ENCODE data around the gene APOL3. TPM values are rescaled to one million over a fixed set of nuclear protein-coding genes. Genes with fewer than 3 reads are reported as not detected.
"Not testable (repeated sequence)": the region's sequence is repeated elsewhere in the genome, so short reads cannot be mapped to it uniquely, and the experiment has no call there.

Gene APOL3
- total RNA-seq, 1 donor from 2014 or later, result 31.7 TPM

DNA sequence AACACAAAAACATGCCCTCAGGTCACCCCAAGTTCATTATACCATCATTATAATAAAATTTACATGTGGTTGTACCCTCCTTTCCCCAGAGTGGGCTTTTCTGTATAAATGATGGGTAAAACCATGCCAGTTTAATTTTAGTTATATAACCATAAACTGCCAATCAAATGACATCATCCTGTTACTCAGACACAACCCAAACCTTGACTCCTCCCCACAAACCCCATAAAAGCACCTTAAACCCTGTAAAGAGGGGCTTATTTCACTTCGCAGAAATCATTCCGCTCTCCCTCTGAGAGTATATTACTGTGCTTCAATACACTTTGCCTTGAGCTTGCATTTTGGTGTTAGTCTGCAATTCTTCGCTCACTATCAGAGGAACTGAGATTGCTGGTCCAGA, 5.5 kb upstream of the APOL3 start:
- DNase-seq (ENCODE audit: missing footprints), result no peak
- intact Hi-C loops (cut with DNase I), result no loop called here
- no peak for ATAC-seq

DNA sequence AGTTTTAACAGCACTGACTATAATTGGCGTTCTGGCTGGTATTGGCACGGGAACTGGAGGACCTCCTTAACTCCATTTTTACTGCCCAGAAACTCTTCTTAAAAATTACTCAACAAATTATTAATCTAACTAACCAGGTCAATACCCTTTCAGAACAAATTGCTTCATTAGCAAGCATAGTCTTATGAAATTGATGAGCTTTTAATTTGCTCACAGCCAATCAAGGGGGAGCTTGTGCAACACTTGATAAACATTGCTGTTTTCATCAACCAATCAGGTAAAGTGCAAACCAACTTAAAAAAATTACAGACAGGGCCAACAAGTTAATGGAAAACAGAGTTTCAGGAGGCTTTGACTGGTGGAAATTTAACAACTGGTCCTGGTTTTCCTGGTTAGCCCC, 4.6 kb upstream of the APOL3 start:
- intact Hi-C loops (cut with DNase I), result no loop called here
- ATAC-seq (no peak), DNase-seq (ENCODE audit: missing footprints) (no peak)

DNA sequence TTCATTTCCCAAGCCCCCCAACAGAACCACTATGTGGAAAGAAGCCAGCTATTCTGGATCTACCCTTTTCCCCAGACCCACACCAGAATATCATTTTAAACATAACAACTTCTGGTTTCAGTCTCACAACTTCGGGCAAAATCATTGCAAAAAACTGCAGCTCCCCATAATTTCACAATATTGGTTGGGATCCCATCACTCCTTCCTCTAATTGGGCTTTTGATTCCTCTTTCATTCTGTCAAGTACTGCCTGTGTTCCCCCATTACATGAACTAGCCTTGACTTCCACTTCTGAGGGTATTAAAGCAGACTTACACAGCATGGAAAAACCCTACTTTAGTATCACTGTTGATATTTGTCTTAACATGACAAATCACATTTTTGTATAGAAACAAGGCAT, 4.1 kb upstream of the APOL3 start:
- ATAC-seq (no peak), DNase-seq (ENCODE audit: missing footprints) (no peak)
- intact Hi-C loops (cut with DNase I), result no loop called here

DNA sequence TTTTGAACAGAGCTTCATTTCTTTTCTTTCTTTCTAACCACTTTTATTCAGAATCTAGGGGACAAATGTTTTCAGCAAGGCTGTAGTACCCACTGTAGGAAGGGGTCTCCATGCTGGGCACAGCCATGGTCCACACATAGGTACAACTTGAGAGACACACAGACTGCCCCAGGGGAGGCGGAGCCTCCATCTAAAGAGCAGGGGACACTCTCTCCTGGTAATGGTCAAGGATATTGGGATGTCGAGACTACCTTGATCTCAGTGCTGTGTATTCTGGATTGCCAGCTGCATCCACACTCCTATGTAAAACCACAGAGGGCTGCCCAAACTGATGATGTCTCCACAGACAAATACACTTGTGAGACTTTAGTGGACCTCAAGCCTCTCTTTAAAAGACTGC, 2.9 kb upstream of the APOL3 start:
- DNase-seq (ENCODE audit: missing footprints), result no peak
- no peak for ATAC-seq
- intact Hi-C loops (cut with DNase I), result no loop called here

DNA sequence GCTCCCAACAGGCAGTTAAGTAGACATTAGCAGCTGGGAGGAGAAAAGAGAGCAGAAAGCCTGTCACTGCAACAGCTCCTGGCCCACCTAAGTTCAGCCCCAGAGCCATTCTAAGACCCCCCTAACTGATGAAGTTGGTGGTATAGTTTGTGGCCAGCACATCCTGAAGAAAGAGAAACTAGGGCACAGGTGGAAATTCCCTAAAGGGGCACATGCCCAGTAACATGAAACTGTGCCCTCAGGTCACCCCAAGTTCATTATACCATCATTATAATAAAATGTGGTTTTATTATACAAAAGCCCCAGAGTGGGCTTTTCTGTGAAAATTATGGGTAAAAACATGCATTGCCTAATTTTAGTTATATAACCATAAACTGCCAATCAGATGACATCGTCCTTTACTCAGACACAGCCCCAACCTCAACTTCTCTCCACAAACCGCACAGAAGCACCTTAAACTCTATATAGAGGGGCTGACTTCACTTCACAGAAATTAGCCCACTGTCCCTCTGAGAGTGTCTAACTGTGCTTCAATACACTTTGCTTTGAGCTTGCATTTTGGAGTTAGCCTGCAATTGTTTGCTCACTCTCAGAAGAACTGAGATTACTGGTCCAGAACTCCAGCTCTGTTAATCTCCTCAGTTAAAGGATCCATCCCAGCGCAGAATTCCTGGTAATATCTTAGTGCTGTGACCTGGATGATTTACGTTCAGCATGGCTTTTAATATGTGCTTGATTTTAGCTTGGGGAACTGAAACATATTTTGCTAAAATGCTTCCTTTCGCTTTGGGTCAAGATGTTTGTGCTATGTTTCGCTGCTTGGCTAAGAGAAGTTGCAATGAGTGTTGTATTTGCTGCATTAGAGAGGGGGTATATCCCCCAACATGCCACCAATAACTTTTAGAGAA, 1.8 kb upstream of the APOL3 start:
- ATAC-seq (no peak), DNase-seq (ENCODE audit: missing footprints) (no peak)
- intact Hi-C loops (cut with DNase I), result no loop called here

DNA sequence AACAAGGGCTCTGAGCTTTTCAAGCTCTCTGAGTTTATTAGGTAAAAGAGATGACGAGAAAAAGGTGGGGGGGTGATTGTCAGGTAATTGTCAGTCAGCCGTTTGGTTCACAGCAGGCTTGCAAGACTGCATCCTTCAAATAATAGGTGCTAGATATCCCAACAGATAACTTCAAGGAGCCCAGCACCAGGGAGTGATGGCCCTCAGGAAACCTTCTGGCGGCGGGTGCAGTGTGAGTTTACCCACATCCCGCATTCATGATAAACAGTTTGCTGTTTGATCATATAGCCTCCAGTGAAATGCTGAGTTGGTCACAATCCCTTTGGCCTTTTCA, 1.2 kb upstream of the APOL3 start:
- ATAC-seq; intact Hi-C loops (cut with DNase I); DNase-seq (ENCODE audit: missing footprints): not testable (repeated sequence)

DNA sequence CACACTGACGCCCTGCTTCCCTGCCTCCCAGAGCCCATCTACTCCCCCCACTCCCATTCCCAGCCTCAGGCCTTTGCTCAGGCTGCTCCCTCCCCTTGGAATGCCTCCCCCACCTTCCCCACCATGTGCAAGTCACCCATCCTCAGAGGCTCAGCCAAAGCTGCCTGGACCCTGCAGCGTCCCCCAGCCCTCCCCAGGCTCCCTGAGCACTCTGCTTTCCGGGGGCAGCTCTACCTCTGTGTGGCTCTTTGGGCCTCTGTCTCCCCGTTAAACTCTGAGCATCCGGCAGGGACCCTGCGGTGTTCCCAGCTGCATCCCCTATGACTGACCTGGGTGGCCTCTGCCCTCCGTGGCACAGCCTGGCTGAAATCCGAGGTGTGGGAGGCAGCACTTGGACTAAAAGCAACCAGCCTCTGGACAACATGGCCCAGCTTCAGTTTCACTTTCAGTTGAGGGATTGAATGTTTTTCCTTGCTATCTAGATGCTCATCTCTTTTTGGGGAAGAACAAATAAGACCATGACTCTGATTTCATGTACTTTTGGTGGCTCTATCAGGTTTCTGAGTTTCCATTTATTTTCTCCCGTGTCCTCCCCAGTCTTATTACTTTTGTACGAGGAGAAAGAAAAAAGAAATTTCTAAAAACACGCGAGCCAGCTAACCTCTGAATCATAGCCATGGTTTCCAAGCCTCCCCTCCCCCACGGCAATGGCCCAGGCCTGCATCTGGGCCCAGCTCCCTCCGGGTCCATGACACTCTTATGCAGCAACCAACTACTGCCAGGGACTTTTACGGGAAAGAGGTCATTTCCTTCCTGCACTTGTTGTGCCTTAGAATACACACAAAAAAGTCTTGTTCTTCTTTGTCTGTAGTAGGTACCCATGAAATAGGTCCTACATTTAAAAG, 3.8 kb downstream of the APOL3 start:
- ATAC-seq, result peak; percentile 81
- intact Hi-C loops (cut with DNase I), result no loop called here
- DNase-seq (ENCODE audit: missing footprints), result peak; percentile 88

DNA sequence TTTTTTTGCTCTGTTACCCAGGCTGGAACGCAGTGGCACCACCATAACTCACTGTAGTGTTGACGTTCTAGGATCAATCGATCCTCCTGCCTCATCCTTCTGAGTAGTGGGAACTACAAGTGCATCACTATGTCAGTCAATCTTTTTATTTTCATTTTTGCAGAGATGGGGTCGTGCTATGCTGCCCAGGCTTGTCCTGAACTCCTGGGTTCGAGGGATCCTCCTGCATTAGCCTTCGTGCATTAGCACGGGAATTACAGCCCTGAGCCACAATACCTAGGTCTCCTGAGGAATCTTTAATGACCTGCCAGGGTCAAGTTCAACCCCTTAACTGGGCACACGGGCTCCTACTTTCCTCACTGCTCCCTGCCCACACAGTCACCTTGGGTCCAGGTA, 4.4 kb downstream of the APOL3 start:
- intact Hi-C loops (cut with DNase I), result no loop called here
- ATAC-seq (no peak), DNase-seq (ENCODE audit: missing footprints) (no peak)

DNA sequence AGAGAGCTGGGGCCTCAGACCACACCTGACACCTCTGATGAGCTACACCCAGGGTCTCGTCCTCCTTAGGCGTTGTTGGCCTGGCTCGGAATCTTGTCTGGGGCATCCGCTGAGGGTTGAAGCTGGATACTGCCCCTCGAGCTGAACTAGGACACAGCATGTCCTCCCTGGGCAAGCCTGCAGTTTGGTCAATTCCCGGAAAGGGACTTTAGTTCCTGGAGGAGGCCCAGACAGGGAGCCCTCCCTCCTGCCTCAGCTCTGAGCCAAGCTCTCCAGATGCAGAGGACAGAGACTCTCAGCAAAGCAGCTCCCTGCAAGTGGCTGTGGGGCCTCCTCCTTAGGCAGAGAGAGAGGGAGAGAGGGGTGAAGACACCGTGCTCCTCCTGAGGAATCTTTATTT, 4.9 kb downstream of the APOL3 start:
- DNase-seq (ENCODE audit: missing footprints) (no peak), ATAC-seq (peak; percentile 87)
- intact Hi-C loops (cut with DNase I), result no loop called here

DNA sequence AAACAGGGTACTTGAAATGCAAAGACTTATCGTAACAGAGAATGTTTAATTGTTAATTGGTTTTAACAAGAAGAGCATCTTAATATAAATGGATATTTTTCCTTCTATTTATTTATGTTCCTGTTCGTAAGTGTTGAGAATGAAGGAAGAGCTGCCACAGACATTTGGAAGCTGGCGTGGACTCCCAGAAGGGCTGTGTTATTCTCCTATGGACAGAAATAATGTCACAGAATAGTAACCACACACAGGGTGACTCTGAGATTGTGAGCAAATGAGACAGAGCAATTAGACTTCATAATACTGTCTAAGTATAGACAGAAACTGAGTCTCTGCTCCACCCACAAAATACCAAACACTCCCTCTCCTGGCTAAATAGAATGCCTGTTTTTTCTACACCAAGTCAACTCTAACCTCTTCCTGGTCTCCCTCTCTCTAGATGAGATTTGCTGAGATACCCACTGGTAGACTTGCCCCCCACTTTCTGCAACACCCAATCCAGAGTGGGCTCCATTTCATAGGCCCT, 6.1 kb downstream of the APOL3 start:
- ATAC-seq, result no peak
- intact Hi-C loops (cut with DNase I), result no loop called here

DNA sequence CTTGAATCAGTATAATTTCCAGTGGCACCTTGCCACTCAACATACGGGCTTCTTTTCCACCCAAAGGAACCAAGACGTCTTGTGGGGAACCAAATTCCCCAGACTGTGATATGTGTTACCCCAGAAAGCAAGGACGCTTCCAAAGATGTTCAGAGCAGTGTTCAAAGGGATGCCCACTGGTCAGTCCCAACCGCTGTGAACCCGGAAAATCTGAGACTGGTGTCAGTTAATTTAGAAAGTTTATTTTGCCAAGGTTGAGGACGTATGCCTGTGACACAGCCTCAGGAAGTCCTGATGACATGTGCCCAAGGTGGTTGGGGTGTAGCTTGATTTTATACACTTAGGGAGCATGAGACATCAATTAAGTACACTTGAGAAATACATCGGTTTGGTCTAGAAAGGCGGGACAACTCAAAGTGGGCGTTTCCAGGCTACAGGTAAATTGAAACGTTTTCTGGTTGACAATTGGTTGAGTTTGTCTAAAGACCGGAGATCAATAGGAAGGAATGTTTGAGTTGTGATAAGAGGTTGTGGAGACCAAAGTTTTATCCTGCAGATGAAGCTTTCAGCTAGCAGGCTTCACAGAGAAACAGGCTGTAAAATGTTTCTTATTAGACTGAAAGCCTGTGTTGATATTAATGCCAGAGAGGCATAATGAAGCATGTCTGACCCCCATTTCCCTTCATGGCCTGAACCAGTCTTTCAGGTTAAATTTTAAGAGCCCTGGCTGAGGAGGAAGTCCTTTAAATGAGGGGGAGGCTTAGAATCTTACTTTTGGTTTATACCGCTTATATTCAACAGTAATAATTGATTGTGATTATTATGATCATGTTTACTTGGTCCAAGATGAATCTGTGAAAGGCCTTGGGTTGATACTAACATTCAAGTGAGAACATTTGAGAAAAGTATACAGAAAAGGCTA, 6.8 kb downstream of the APOL3 start:
- no peak for DNase-seq (ENCODE audit: missing footprints)
- ATAC-seq, result no peak
- intact Hi-C loops (cut with DNase I), result no loop called here

More for the DNA sequence above, 6.1 kb downstream of the APOL3 start:
- no peak for DNase-seq (ENCODE audit: missing footprints)

DNA sequence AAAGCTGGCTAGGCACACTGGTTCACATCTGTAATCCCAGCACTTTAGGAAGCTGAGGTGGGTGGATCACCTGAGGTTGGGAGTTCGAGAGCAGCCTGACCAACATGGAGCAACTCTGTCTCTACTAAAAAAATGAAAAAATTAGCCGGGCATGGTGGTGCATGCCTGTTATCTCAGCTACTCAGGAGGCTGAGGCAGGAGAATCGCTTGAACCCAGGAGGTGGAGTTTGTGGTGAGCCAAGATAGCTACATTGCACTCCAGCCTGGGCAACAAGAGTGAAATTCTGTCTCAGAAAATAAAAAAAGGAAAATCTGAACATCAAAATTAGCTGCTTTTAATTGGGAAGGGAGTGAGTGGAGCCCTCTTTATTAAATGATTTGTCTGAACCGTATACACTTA, 7.7 kb downstream of the APOL3 start:
- intact Hi-C loops (cut with DNase I); ATAC-seq; DNase-seq (ENCODE audit: missing footprints): not testable (repeated sequence)

DNA sequence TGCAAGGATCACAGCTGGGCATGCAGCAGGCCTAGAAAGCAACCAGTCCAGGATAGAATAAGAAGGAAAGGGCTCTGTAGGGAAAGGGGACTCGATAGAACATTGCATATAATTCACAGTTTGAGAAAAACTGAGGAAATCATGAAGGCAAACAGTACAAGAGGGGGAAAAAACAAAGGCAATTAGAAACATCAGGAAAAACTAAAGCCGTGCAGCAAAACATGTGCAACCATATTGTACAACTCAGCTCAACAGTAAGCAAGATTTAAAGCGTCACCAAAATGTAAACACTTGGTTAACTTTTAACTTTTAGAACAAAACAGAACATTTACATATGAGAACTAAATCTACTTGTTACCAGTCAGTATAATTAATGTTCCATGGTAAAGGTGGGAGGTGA, 8.5 kb downstream of the APOL3 start:
- intact Hi-C loops (cut with DNase I), result no loop called here
- no peak for DNase-seq (ENCODE audit: missing footprints)

DNA sequence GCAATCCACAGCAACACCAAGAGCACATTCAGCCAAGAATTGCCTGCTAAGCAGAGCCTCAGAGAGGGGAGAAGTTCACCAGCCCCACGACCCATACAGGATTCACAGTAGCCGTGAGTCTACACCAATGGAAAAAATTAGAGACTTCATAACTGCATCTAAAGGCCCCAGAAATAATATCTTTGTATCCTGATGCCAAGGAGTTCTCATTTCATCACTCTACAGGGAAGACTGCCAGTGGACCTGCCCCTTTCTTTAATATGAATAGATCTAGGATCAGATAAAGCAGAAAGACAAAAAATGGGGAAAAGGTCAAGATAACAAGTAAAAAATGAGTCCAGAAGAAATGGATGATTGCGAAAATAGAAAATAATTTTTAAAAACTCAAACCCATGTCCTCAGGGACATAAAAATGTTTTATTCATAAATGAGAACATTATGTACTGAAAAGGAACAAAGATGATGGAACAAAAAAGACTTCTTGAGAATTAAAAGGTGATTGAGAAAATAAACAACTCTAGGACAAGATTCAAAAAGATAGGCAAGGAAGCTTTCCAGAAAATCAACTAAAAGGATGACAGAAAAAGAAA, 9.5 kb downstream of the APOL3 start:
- no peak for DNase-seq (ENCODE audit: missing footprints)
- intact Hi-C loops (cut with DNase I), result no loop called here
- ATAC-seq, result peak; percentile 16

More for the DNA sequence above, 8.5 kb downstream of the APOL3 start:
- ATAC-seq, result no peak

DNA sequence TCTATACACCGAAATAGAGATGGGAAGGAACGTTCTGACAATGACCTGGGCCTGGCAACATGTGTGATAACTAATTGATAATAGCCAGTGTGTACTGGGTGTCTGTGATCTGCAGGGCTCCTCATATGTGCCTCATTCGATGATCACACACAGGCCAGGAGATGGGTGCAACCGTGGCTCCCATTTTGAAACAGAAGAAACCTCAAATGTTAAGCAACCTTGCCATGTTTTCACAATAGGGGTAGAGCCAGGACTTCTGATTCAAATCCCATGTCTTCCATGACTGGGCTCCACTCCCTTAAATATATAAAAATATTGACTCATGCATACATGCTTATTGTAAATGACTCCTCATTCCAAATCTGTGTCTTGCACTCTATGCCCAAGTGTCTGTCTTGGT, 11.1 kb downstream of the APOL3 start:
- ATAC-seq (no peak), DNase-seq (ENCODE audit: missing footprints) (no peak)
- intact Hi-C loops (cut with DNase I), result loop anchor here (5.0 kb wide), 2 partner anchors 118 to 338 kb away; no protein-coding TSS in a partner anchor

DNA sequence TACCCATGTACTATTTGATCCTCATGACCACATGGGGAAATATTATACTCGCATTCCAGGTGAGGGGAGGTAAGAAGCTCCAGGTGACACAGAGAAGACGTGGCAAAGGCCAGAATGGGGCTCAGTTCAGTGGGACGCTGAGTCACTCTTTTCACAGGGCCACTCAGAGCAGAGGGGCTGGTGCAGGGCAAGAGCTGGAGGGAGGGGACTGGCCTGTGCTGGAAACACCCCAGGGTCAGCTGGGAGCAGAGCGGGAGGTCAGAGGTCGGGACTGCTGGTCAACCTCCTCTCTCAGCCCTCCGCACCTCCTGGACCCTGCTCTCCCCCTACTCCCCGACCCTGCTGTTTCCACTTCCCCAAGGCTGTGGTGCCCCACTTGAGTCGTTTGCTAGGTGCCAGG, 12.1 kb downstream of the APOL3 start:
- no peak for DNase-seq (ENCODE audit: missing footprints)
- intact Hi-C loops (cut with DNase I), result loop anchor here (5.0 kb wide), 2 partner anchors 119 to 339 kb away; no protein-coding TSS in a partner anchor
- ATAC-seq, result no peak

DNA sequence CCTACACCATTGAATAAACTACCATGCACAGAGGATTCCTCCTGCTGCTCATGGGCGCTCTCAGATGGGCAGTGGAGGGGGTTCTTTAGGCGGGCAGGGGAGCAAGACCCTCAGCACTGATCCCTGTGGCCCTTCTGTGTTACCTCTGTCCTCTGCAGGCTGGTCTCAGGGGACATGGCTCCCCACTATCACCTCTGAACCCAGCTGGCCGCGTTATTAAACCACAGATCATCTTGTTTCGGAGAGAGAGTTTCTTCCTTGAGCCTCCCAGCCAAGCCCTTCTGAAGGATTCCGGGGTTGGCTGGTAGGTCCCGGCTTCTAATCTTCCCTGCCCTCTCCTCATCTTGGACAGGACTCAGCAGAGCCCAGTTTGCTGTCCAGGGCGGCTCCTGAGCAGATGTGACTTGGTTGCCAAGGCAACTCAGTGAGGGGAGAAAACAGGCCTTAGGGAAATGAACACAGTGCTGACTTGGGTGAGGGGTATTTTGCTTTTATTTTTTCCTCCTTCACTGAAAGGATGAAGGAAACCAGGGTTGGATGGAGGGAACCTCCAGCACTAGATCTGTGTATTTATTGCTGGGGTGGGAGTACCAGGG, 13.3 kb downstream of the APOL3 start:
- DNase-seq (ENCODE audit: missing footprints), result no peak
- intact Hi-C loops (cut with DNase I), result loop anchor here (2.0 to 5.0 kb wide), 3 partner anchors 34 to 340 kb away; no protein-coding TSS in a partner anchor
- ATAC-seq, result no peak

DNA sequence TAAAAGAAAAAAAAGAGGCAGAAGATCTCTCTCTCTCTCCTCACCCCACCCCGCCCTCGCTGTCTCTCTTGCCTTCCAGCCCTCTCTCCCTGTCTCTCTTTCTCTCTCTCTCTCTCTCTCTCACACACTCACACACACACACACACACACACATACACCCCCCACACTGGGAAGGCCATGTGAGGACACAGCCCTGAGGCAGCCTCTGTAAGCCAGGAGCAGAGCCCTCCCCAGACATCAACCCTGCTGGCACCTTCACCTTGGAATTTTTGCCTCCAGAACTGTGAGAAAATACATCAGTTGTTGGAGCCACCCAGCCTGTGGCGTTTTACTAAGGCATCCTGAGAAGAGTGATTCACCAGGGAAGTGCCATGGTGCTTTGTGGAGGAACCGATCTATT, 14.7 kb downstream of the APOL3 start:
- no peak for ATAC-seq
- intact Hi-C loops (cut with DNase I), result loop anchor here (2.0 to 5.0 kb wide), 3 partner anchors 35 to 341 kb away; no protein-coding TSS in a partner anchor

More for the DNA sequence above, 14.7 kb downstream of the APOL3 start:
- no peak for DNase-seq (ENCODE audit: missing footprints)

All from Right ventricle myocardium inferior (tissue), 1 donor.